HEK293 (cell line): ENCODE data around the gene NPHP1.

ENCODE experiments used
- CTCF ChIA-PET: fragments of 350-600 bp; formaldehyde crosslinking; extraction: SDS; loops from one replicate; lab custom pipeline; 2021; ENCODE audit warnings: antibody characterized with exemption; lab: Yijun Ruan, JAX
- POLR2A ChIA-PET: fragments of 300-600 bp; formaldehyde crosslinking; extraction: SDS; loops from one replicate; lab custom pipeline; 2020; ENCODE audit warnings: antibody characterized with exemption, inconsistent platforms; lab: Yijun Ruan, JAX
- H3K27ac ChIP-seq: fragments of 200-500 bp; sonication (Bioruptor generic); 2 replicates; pipeline ENCODE4 v1.5.1; 2014; ENCODE audit warnings: low read depth, low read length, control low read depth, inconsistent platforms; ENCODE audit errors: extremely low read depth
- H3K36me3 ChIP-seq, 2 experiments: fragments of 200-500 bp in 1 of 2; sonication (Bioruptor generic) in 1 of 2; 1 replicate in 1 of 2; 2 replicates in 1 of 2; pipeline ENCODE4 v1.5.1; 2014 to 2017; ENCODE audit warnings: inconsistent platforms in 2 of 2, low read length in 2 of 2; ENCODE audit not compliant: control insufficient read depth in 2 of 2, insufficient read depth in 1 of 2
- H3K4me1 ChIP-seq: fragments of 200-500 bp; sonication (Bioruptor generic); 2 replicates; pipeline ENCODE4 v1.5.1; 2014; ENCODE audit warnings: mild to moderate bottlenecking, low read length, inconsistent platforms; ENCODE audit not compliant: control insufficient read depth, insufficient read depth
- H3K4me3 ChIP-seq: 2 replicates; pipeline ENCODE4 v1.5.1; 2011; ENCODE audit warnings: low read depth, mild to moderate bottlenecking, control low read depth, low read length, moderate library complexity
- H3K9me3 ChIP-seq: fragments of 200-500 bp; sonication (Bioruptor generic); 2 replicates; pipeline ENCODE4 v1.5.1; 2014; ENCODE audit warnings: low read depth, low read length, inconsistent platforms; ENCODE audit not compliant: control insufficient read depth, insufficient read depth
- BCL11B ChIP-seq: fragments of 450-650 bp; formaldehyde crosslinking; IDR thresholded peaks from 2 replicates; pipeline ENCODE4 v1.5.1; 2016; ENCODE audit warnings: low read depth, missing biosample characterization, missing genetic modification characterization
- BCL6B ChIP-seq: fragments of 450-650 bp; formaldehyde crosslinking; IDR thresholded peaks from 2 replicates; pipeline ENCODE4 v1.5.1; 2017; ENCODE audit warnings: missing biosample characterization, missing genetic modification characterization
- KLF7 ChIP-seq: fragments of 450-650 bp; formaldehyde crosslinking; IDR thresholded peaks from 2 replicates; pipeline ENCODE4 v1.5.1; 2016; ENCODE audit warnings: missing biosample characterization, missing genetic modification characterization, borderline replicate concordance
- KLF8 ChIP-seq: fragments of 450-650 bp; formaldehyde crosslinking; IDR thresholded peaks from 2 replicates; pipeline ENCODE4 v1.5.1; 2016; ENCODE audit warnings: missing biosample characterization, missing genetic modification characterization
- MYNN ChIP-seq: fragments of 450-650 bp; formaldehyde crosslinking; IDR thresholded peaks from 2 replicates; pipeline ENCODE4 v1.5.1; 2016; ENCODE audit warnings: missing biosample characterization, missing genetic modification characterization, borderline replicate concordance
- PRDM10 ChIP-seq: fragments of 450-650 bp; formaldehyde crosslinking; IDR thresholded peaks from 2 replicates; pipeline ENCODE4 v1.5.1; 2016; ENCODE audit warnings: missing biosample characterization, missing genetic modification characterization
- SP2 ChIP-seq: fragments of 450-650 bp; formaldehyde crosslinking; IDR thresholded peaks from 2 replicates; pipeline ENCODE4 v1.5.1; 2016; ENCODE audit warnings: missing biosample characterization, missing genetic modification characterization
- SP7 ChIP-seq: fragments of 450-650 bp; formaldehyde crosslinking; IDR thresholded peaks from 2 replicates; pipeline ENCODE4 v1.5.1; 2016; ENCODE audit warnings: missing biosample characterization, missing genetic modification characterization
- TCF7L2 ChIP-seq: IDR thresholded peaks from 2 replicates; pipeline ENCODE4 v1.6.1; 2011; ENCODE audit warnings: low read depth, mild to moderate bottlenecking, inconsistent platforms, low read length, moderate library complexity, borderline replicate concordance
- ZBTB26 ChIP-seq: fragments of 450-650 bp; formaldehyde crosslinking; optimal IDR thresholded peaks from 2 replicates; pipeline ENCODE3; 2016; ENCODE audit warnings: missing biosample characterization, mild to moderate bottlenecking, missing genetic modification characterization
- ZFP3 ChIP-seq: fragments of 450-650 bp; formaldehyde crosslinking; IDR thresholded peaks from 2 replicates; pipeline ENCODE4 v1.5.1; 2016; ENCODE audit warnings: low read depth, missing biosample characterization, missing genetic modification characterization
- ZFP37 ChIP-seq: fragments of 450-650 bp; formaldehyde crosslinking; IDR thresholded peaks from 2 replicates; pipeline ENCODE4 v1.5.1; 2016; ENCODE audit warnings: missing biosample characterization, missing genetic modification characterization
- ZNF19 ChIP-seq: fragments of 450-650 bp; formaldehyde crosslinking; IDR thresholded peaks from 2 replicates; pipeline ENCODE4; 2016; ENCODE audit warnings: missing biosample characterization, missing genetic modification characterization, low read depth
- ZNF211 ChIP-seq: fragments of 450-650 bp; formaldehyde crosslinking; IDR thresholded peaks from 2 replicates; pipeline ENCODE4 v1.5.1; 2016; ENCODE audit warnings: low read depth, missing biosample characterization, missing genetic modification characterization
- ZNF248 ChIP-seq: fragments of 450-650 bp; formaldehyde crosslinking; IDR thresholded peaks from 2 replicates; pipeline ENCODE4 v1.5.1; 2017; ENCODE audit warnings: missing biosample characterization, missing genetic modification characterization
- ZNF274 ChIP-seq, 2 experiments: fragments of 200-500 bp in 1 of 2; fragments of 450-650 bp in 1 of 2; sonication (Bioruptor generic) in 1 of 2; formaldehyde crosslinking in 1 of 2; IDR thresholded peaks; 2 replicates each; pipeline versions ENCODE4 v1.5.1 to v1.6.1; 2014 to 2016; ENCODE audit warnings: borderline replicate concordance in 1 of 2, inconsistent platforms in 1 of 2, low read length in 1 of 2, missing biosample characterization in 1 of 2, missing genetic modification characterization in 1 of 2
- ZNF394 ChIP-seq: fragments of 450-650 bp; formaldehyde crosslinking; IDR thresholded peaks from 2 replicates; pipeline ENCODE4 v1.5.1; 2016; ENCODE audit warnings: missing biosample characterization, missing genetic modification characterization, mild to moderate bottlenecking, moderate library complexity, borderline replicate concordance
- ZNF426 ChIP-seq: fragments of 450-650 bp; formaldehyde crosslinking; IDR thresholded peaks from 2 replicates; pipeline ENCODE4 v1.5.1; 2017; ENCODE audit warnings: missing biosample characterization, missing genetic modification characterization, mild to moderate bottlenecking, inconsistent platforms, moderate library complexity
- ZNF514 ChIP-seq: fragments of 450-650 bp; formaldehyde crosslinking; IDR thresholded peaks from 2 replicates; pipeline ENCODE4 v1.5.1; 2016; ENCODE audit warnings: missing biosample characterization, missing genetic modification characterization
- ZNF558 ChIP-seq: fragments of 450-650 bp; formaldehyde crosslinking; IDR thresholded peaks from 2 replicates; pipeline ENCODE4 v1.5.1; 2016; ENCODE audit warnings: missing biosample characterization, missing genetic modification characterization
- ZNF561 ChIP-seq: fragments of 450-650 bp; IDR thresholded peaks from 2 replicates; pipeline ENCODE4 v1.5.1; 2018; ENCODE audit warnings: missing biosample characterization, missing genetic modification characterization, borderline replicate concordance
- ZNF600 ChIP-seq: fragments of 450-650 bp; formaldehyde crosslinking; IDR thresholded peaks from 2 replicates; pipeline ENCODE4 v1.5.1; 2016; ENCODE audit warnings: missing biosample characterization, missing genetic modification characterization
- ZNF629 ChIP-seq: fragments of 450-650 bp; formaldehyde crosslinking; IDR thresholded peaks from 2 replicates; pipeline ENCODE4 v1.5.1; 2017; ENCODE audit warnings: missing biosample characterization, missing genetic modification characterization
- ZNF660 ChIP-seq: fragments of 450-650 bp; IDR thresholded peaks from 2 replicates; pipeline ENCODE4 v1.5.1; 2018; ENCODE audit warnings: missing biosample characterization, mild to moderate bottlenecking, missing genetic modification characterization
- ZNF692 ChIP-seq: fragments of 450-650 bp; formaldehyde crosslinking; IDR thresholded peaks from 2 replicates; pipeline ENCODE4 v1.5.1; 2016; ENCODE audit warnings: missing biosample characterization, missing genetic modification characterization
- ZNF837 ChIP-seq: fragments of 450-650 bp; formaldehyde crosslinking; IDR thresholded peaks from 2 replicates; pipeline ENCODE4 v1.5.1; 2016; ENCODE audit warnings: missing biosample characterization, missing genetic modification characterization

Gene NPHP1

GRCh38 chr2:110180036-110180435 lies 24.8 kb downstream of the NPHP1 start:
- ChIA-PET CTCF (no interaction called here), POLR2A (no interaction called here)
- no peaks in the 10 kb centered on the region for H3K9me3 ChIP-seq
- TF ChIP-seq TCF7L2, result no peak
- TF ChIP-seq ZFP3 (tag by site-specific recombination), result no peak
- no peak for TF ChIP-seq ZNF600 (tag by site-specific recombination)
- TF ChIP-seq ZNF426 (tag by site-specific recombination), result no peak
- TF ChIP-seq ZNF629 (tag by site-specific recombination), result no peak
- H3K36me3 ChIP-seq, result no peaks in the 10 kb centered on the region
- no peaks in the 10 kb centered on the region for H3K4me1 ChIP-seq
- no peak overlapping the region for H3K27ac ChIP-seq
- no peak overlapping the region for H3K4me3 ChIP-seq

- ChIA-PET POLR2A (no interaction called here), CTCF (interaction anchor here (1.0 kb wide), 1 partner anchor 17 kb away, joined by 4 read pairs; no protein-coding TSS in a partner anchor)
- Histone ChIP-seq H3K4me3 (no peak overlapping the region), H3K4me1 (no peaks in the 10 kb centered on the region), H3K27ac (no peak overlapping the region), H3K36me3 (no peaks in the 10 kb centered on the region), H3K9me3 (no peaks in the 10 kb centered on the region)
- TF ChIP-seq ZBTB26 (tag by site-specific recombination), result no peak
- peak; percentile 48; the same call in 1 of the 2 replicates for TF ChIP-seq ZNF600 (tag by site-specific recombination)
- no peak for TF ChIP-seq ZNF274 (IDR thresholded peaks at IDR 0.05; ENCODE audit: low read length)
- no peak for TF ChIP-seq ZNF274 (tag by site-specific recombination; IDR thresholded peaks at IDR 0.05; ENCODE audit: borderline replicate concordance)
- TF ChIP-seq ZNF837, result no peak
- no peak for TF ChIP-seq ZFP37 (tag by site-specific recombination)
- TF ChIP-seq ZNF558 (tag by site-specific recombination), result peak; percentile 76; the same call in 1 of the 2 replicates
- TF ChIP-seq MYNN (tag by site-specific recombination), result no peak
- 0 out of 2 replicates have a peak, but pooled peaks have one; percentile 20 for TF ChIP-seq KLF8 (tag by site-specific recombination)
- TF ChIP-seq KLF7 (tag by site-specific recombination), result no peak
- TF ChIP-seq BCL6B (tag by site-specific recombination), result 0 out of 2 replicates have a peak, but pooled peaks have one; percentile 42
- no peak for TF ChIP-seq ZNF211
- no peak for TF ChIP-seq ZNF561
- TF ChIP-seq ZNF692 (tag by site-specific recombination), result peak; percentile 33; the same call in 1 of the 2 replicates
- no peak for TF ChIP-seq ZNF660 (tag by site-specific recombination)
- TF ChIP-seq SP2 (tag by site-specific recombination), result no peak
- TF ChIP-seq ZNF629 (tag by site-specific recombination), result peak; percentile 24; the same call in 1 of the 2 replicates
- TF ChIP-seq SP7 (tag by site-specific recombination), result peak; percentile 65
- no peak for TF ChIP-seq ZNF394 (tag by site-specific recombination)
- no peak for TF ChIP-seq ZNF248 (tag by site-specific recombination)
- no peak for TF ChIP-seq ZNF19 (tag by site-specific recombination)
- TF ChIP-seq PRDM10 (tag by site-specific recombination), result no peak
- no peak for TF ChIP-seq BCL11B
- TF ChIP-seq ZNF514, result no peak
These were observed 31.3 kb downstream of the NPHP1 start for GRCh38 chr2:110173523-110173922.
